ENCODE data around the gene GPR152. TPM values are rescaled to one million over a fixed set of nuclear protein-coding genes. Genes with fewer than 3 reads are reported as not detected.

Gene GPR152
- total and polyA plus RNA-seq, 2 of the 8 experiments (the other 6 are each of a cell fraction or from before 2014, with no cell fraction given), result not detected

DNA sequence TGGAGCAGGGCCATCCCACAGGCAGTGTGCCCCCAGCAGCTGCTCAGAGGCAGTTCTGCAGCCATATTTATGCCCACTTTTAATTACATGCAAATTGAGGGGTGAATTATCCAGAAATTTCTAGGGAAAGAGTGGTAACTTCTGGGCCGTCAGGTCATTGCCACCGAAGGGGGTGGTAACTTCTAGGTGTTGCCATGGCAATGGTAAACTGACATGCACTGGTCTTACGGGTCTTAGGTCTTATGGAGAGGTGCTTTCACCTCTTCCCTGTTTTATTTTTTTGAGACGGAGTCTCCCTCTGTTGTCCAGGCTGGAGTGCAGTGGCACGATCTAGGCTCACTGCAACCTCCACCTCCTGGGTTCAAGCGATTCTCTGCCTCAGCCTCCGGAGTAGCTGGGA lies 20.4 kb upstream of the GPR152 start:
- H3K9ac ChIP-seq (replicated peaks in 1 of 4; ENCODE audit: extremely low read depth in 1 of 4, low read depth in 3 of 4, low read length in 3 of 4), result no peak overlapping the region
- no peak overlapping the region for H2BK5ac ChIP-seq (ENCODE audit: low read depth, low read length)
- no peak overlapping the region for H2AFZ ChIP-seq (ENCODE audit: low read length)
- no peak overlapping the region for H3K4me3 ChIP-seq (ENCODE audit: extremely low read depth in 1 of 4, insufficient read depth in 2 of 4, low read depth in 3 of 4, low read length in 4 of 4)
- H2BK20ac ChIP-seq (ENCODE audit: low read length), result no peak overlapping the region
- no peak overlapping the region for H2BK15ac ChIP-seq (ENCODE audit: low read length)
- no peak overlapping the region for H3K4me2 ChIP-seq (ENCODE audit: insufficient read depth in 1 of 2, low read depth in 2 of 2, low read length in 2 of 2)
- H3K27me3 ChIP-seq (replicated peaks in 1 of 4; ENCODE audit: control insufficient read depth in 3 of 4, extremely low read depth in 1 of 4, insufficient read depth in 3 of 4, low read length in 3 of 4), result no peaks in the 10 kb centered on the region
- no peak overlapping the region for H3K14ac ChIP-seq (ENCODE audit: insufficient read length)
- H3K56ac ChIP-seq (replicated peaks; ENCODE audit: insufficient read length, low read depth, low read length), result no peak overlapping the region
- H3K9me3 ChIP-seq (ENCODE audit: insufficient read depth in 2 of 2, low read depth in 1 of 2, low read length in 1 of 2), result peaks cover 0 to 4% of the 10 kb centered on the region in 2 experiments; a peak in 1 of 4 replicates
- H4K5ac ChIP-seq (ENCODE audit: insufficient read length, low read depth, low read length), result no peak overlapping the region
- no peak for DNase-seq (ENCODE audit: low read depth in 1 of 2, low spot score in 2 of 2)
- FAIRE-seq, result no peak
- CTCF ChIA-PET (ENCODE audit: partially characterized antibody), result interaction anchor here (0.6 to 1.4 kb wide), 4 partner anchors 21 to 92 kb away, joined by 3 to 4 read pairs (median 3); partner anchors contain the start of gene GPR152
- H4K20me1 ChIP-seq (replicated peaks in 1 of 2; ENCODE audit: control insufficient read depth in 1 of 2, insufficient read depth in 2 of 2, low read length in 2 of 2), result no peaks in the 10 kb centered on the region
- H3K27ac ChIP-seq (ENCODE audit: low read depth, low read length), result no peak overlapping the region
- no peak overlapping the region for H2BK120ac ChIP-seq (replicated peaks; ENCODE audit: low read depth, low read length)
- no peak overlapping the region for H2AK5ac ChIP-seq (ENCODE audit: low read depth, low read length)
- H2BK12ac ChIP-seq (ENCODE audit: low read depth, low read length), result no peak overlapping the region
- H3K23ac ChIP-seq (ENCODE audit: insufficient read length), result no peak overlapping the region
- peaks cover 0 to 5% (median 1%) of the 10 kb centered on the region in 4 experiments; a peak in 4 of 7 replicates for H3K4me1 ChIP-seq (replicated peaks in 1 of 4; ENCODE audit: control insufficient read depth in 3 of 4, insufficient read depth in 4 of 4, low read length in 3 of 4)
- POLR2A ChIA-PET (ENCODE audit: partially characterized antibody), result interaction anchor here (1.0 kb wide), 1 partner anchor 36 kb away, joined by 4 read pairs; no protein-coding TSS in a partner anchor
- no peak for TF ChIP-seq CEBPB (IDR thresholded peaks at IDR 0.05; ENCODE audit: low read depth, low read length)
- TF ChIP-seq, protein P1, sequence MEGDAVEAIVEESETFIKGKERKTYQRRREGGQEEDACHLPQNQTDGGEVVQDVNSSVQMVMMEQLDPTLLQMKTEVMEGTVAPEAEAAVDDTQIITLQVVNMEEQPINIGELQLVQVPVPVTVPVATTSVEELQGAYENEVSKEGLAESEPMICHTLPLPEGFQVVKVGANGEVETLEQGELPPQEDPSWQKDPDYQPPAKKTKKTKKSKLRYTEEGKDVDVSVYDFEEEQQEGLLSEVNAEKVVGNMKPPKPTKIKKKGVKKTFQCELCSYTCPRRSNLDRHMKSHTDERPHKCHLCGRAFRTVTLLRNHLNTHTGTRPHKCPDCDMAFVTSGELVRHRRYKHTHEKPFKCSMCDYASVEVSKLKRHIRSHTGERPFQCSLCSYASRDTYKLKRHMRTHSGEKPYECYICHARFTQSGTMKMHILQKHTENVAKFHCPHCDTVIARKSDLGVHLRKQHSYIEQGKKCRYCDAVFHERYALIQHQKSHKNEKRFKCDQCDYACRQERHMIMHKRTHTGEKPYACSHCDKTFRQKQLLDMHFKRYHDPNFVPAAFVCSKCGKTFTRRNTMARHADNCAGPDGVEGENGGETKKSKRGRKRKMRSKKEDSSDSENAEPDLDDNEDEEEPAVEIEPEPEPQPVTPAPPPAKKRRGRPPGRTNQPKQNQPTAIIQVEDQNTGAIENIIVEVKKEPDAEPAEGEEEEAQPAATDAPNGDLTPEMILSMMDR (IDR thresholded peaks at IDR 0.05; ENCODE audit: control extremely low read depth in 1 of 3, insufficient read depth in 1 of 3, low read depth in 1 of 3, low read length in 3 of 3), result no peak
- TF ChIP-seq, protein P2, sequence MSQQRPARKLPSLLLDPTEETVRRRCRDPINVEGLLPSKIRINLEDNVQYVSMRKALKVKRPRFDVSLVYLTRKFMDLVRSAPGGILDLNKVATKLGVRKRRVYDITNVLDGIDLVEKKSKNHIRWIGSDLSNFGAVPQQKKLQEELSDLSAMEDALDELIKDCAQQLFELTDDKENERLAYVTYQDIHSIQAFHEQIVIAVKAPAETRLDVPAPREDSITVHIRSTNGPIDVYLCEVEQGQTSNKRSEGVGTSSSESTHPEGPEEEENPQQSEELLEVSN (IDR thresholded peaks at IDR 0.05), result no peak
- TF ChIP-seq, protein P3, sequence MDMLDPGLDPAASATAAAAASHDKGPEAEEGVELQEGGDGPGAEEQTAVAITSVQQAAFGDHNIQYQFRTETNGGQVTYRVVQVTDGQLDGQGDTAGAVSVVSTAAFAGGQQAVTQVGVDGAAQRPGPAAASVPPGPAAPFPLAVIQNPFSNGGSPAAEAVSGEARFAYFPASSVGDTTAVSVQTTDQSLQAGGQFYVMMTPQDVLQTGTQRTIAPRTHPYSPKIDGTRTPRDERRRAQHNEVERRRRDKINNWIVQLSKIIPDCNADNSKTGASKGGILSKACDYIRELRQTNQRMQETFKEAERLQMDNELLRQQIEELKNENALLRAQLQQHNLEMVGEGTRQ (IDR thresholded peaks at IDR 0.05; ENCODE audit: low read length), result no peak
- no peaks in the 10 kb centered on the region for H3K79me1 ChIP-seq (ENCODE audit: low read depth, low read length)
- WGBS, 2 experiments (ENCODE audit: extremely low coverage in 1 of 2, insufficient coverage in 1 of 2, insufficient read length in 1 of 2, insufficient replicate concordance in 2 of 2, low coverage in 1 of 2, low lambda C conversion rate in 2 of 2, missing lambda C conversion rate in 1 of 2), result 81% methylated on average over 7 of the region's 7 CpGs; no CpG with 5 or more reads in 1 of the 2 experiments
- no peak overlapping the region; the same call in 1 of the 2 replicates for H4K8ac ChIP-seq (ENCODE audit: extremely low read depth, insufficient read depth, low read length)
- H4K91ac ChIP-seq (replicated peaks; ENCODE audit: insufficient read length, low read length), result no peak overlapping the region
- no peaks in the 10 kb centered on the region; the same call in 1 of the 2 replicates for H3K23me2 ChIP-seq (ENCODE audit: low read depth, low read length)
- H3K79me2 ChIP-seq (ENCODE audit: control insufficient read depth in 1 of 2, insufficient read depth in 2 of 2, low read length in 2 of 2), result no peaks in the 10 kb centered on the region
- no peak overlapping the region for H3K18ac ChIP-seq (ENCODE audit: extremely low read depth, low read length)
- H3K4ac ChIP-seq (replicated peaks; ENCODE audit: insufficient read length, low read depth, low read length), result no peak overlapping the region
- no peaks in the 10 kb centered on the region for H3K36me3 ChIP-seq (ENCODE audit: control insufficient read depth in 2 of 4, insufficient read depth in 4 of 4, low read length in 3 of 4)

Measured in H1 (cell line).